Inflammatory macrophage treated with lipopolysaccharide for 1 hour (primary cell): ENCODE measurements around the gene MTRFR.
A peak's percentile ranks its signal among the peaks of the same experiment; 100 is the strongest.

Experiments used
- DNase-seq, 2 donors: peaks; one replicate each; pipeline ENCODE4 v3.0.0-alpha.2; 2020 to 2022

MTRFR gene

GRCh38 chr12:123271001-123271668 lies 37.9 kb downstream of the MTRFR start:
- DNase-seq, result peak; percentile 45 to 68

- no peak for DNase-seq
Observed at GRCh38 chr12:123273166-123273565, 39.9 kb downstream of the MTRFR start.

GRCh38 chr12:123278101-123278627 lies 44.9 kb downstream of the MTRFR start:
- peak; percentile 65 to 72 for DNase-seq

GRCh38 chr12:123280971-123281370 lies 47.7 kb downstream of the MTRFR start:
- peak in 1 of 2 donors; percentile 40 for DNase-seq

GRCh38 chr12:123282111-123282510 lies 48.9 kb downstream of the MTRFR start:
- no peak for DNase-seq

DNA sequence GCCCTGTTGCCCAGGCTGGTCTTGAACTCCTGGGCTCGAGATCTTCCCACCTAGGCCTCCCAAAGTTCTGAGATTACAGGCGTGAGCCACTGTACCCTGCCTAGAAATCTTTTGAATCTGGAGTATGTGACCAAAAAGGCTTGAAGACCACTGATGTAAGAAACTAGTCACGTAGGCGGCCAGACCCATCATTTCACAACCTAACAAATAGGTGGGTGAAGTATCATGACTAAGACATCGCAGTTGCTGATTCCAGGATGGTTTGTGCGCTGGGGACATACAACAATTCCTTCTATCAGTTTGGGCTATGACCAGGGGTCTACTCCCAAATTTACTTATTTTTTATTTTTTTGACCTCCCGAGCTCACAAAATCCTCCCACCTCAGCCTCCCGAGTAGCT lies 50.2 kb downstream of the MTRFR start:
- peak in 1 of 2 donors; percentile 4 for DNase-seq

DNA sequence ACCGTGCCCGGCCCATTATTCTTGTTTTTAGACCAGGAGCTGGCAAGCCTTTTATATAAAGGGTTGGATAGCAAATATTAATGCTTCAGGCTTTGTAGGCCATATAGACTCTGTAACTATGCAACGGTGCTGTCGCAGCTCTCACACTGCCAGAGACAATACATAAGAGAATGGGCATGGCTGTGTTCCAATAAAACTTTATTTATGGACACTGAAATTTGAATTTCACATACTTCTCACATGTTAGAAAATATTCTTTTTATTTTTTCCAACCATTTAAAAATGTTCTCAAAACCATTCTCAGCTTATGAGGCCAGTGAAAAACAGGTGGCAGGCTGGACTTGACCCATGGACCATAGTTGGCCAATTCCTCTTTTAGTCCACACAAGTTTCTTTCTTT lies 51.4 kb downstream of the MTRFR start:
- no peak for DNase-seq

DNA sequence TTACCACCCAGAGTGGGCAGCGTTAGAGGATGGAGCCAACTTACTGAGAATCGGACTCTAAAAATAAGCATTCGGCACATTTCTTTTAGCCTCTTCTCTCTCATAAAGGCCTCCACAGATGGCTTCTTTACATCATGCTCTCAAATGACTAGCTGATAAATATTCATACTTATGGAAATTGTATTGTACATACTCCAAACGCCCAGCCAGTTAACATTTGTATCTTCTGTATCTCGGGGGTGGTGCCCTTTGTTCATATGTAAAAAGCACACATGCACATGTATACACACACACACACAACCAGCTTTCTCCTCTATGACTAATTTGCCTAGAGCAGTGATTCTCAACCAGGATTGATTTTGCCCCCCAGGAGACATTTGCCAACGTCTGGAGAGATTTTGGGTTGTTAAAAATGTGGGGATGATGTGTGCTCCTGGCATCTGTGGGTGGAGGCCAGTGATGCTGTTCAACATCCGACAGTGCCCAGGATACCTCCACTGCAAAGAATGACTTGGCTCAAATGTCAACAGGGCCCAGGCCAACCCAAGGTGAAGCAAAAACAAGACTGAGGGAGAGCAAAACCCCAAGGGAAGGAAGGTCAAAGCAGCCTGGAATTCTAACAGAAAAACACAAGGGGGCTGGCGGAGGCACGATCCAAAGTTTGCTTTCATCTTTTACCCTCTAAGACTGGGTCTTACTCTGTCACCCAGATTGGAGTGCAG lies 53.6 kb downstream of the MTRFR start:
- DNase-seq, result no peak

DNA sequence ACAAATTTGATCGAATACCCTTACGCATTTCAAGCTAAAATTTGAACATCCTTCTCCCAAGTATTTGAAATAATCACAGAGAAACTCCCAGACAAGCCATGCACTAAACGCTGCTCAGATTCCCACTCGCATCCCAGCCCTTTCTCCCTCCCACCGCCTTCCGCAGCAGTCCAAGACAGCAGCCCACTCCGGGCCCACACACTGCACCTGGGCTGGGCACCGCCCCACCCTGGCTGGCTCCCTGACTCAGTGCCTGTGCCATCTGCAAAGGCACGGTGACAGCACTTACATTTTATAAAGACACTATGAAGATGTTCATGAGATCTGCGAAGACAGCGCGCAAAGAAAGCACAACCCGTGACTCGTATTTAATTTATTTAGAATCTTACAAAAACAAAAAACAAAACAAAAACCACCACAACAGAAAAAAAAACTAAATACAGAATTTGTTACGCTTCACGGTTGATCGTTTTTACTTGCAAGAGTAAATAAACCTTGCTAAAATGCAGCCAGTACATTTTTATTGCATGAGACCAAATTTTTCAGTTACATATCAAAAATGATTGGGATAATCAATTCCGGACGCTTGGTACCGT lies 55.6 kb downstream of the MTRFR start:
- DNase-seq, result no peak

GRCh38 chr12:123289911-123290310 lies 56.7 kb downstream of the MTRFR start:
- no peak for DNase-seq

GRCh38 chr12:123293178-123293760 lies 60.0 kb downstream of the MTRFR start:
- no peak for DNase-seq

DNA sequence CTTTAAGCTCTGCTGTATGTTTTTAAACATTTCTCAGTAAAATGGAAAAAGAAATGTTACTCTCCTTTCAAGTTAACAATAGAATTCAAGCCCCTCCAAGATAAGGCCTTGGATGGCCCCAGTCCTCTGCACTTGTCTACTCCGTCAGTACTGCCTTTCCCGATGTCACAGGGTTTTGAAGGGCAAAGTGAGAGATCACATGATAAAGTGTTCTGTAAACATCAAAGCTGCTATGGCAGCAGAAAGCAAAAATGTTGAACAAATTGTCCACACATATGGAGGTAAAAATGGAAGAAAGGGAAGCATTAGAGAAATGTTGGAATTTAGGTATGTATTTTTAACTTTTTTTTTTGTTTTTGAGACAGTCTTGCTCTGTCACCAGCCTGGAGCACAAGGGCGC lies 71.9 kb downstream of the MTRFR start:
- no peak for DNase-seq

- DNase-seq, result no peak
Observed at GRCh38 chr12:123306200-123306599, 73.0 kb downstream of the MTRFR start.
